CD4-positive, alpha-beta T cell treated with Interleukin-17A for 4 hours (primary cell): ENCODE data around the gene HEXD.

Experiments used
- DNase-seq: peaks from one replicate; pipeline ENCODE4 v3.0.0-alpha.2; 2020; ENCODE audit warnings: mixed read lengths

Gene HEXD

GRCh38 chr17:82416771-82417170, 1.4 kb upstream of the HEXD start:
- no peak for DNase-seq

GRCh38 chr17:82419540-82419939, 1.4 kb downstream of the HEXD start:
- no peak for DNase-seq

- DNase-seq = peak; percentile 73
Measured at GRCh38 chr17:82424001-82424862, 6.1 kb downstream of the HEXD start.

GRCh38 chr17:82424863-82425159, 6.7 kb downstream of the HEXD start:
- DNase-seq = no peak

GRCh38 chr17:82428546-82428945, 10.4 kb downstream of the HEXD start:
- DNase-seq = no peak

- no peak for DNase-seq
Measured at GRCh38 chr17:82429824-82430223, 11.7 kb downstream of the HEXD start.

GRCh38 chr17:82432017-82432416, 13.9 kb downstream of the HEXD start:
- DNase-seq = no peak

- DNase-seq = no peak
Measured at GRCh38 chr17:82433560-82434215, 15.5 kb downstream of the HEXD start.

- DNase-seq = peak; percentile 61
Measured at GRCh38 chr17:82434216-82434565, 16.0 kb downstream of the HEXD start.

- DNase-seq = no peak
Measured at GRCh38 chr17:82435103-82435502, 17.0 kb downstream of the HEXD start.

GRCh38 chr17:82435601-82436583, 17.7 kb downstream of the HEXD start:
- DNase-seq = no peak

- DNase-seq = no peak
Measured at GRCh38 chr17:82436601-82437324, 18.6 kb downstream of the HEXD start.

- no peak for DNase-seq
Measured at GRCh38 chr17:82437325-82437668, 19.1 kb downstream of the HEXD start.

GRCh38 chr17:82438401-82439193, 20.4 kb downstream of the HEXD start:
- DNase-seq = no peak

- DNase-seq = no peak
Measured at GRCh38 chr17:82439194-82439828, 21.2 kb downstream of the HEXD start.

- no peak for DNase-seq
Measured at GRCh38 chr17:82439829-82440365, 21.8 kb downstream of the HEXD start.

- DNase-seq = no peak
Measured at GRCh38 chr17:82440469-82440981, 22.4 kb downstream of the HEXD start.

GRCh38 chr17:82440991-82441627, 23.0 kb downstream of the HEXD start:
- no peak for DNase-seq

- no peak for DNase-seq
Measured at GRCh38 chr17:82441691-82442487, 23.7 kb downstream of the HEXD start.
